Transverse colon (tissue), 4 donors: Measurements from ENCODE around the gene SASH1. TPM values are rescaled to one million over a fixed set of nuclear protein-coding genes. Genes with fewer than 3 reads are reported as not detected.
A peak's percentile ranks its signal among the peaks of the same experiment; 100 is the strongest.

ENCODE experiments used
- DNase-seq: peaks from one replicate; pipeline ENCODE4 v3.0.0-alpha.2; 2019
- H3K27ac ChIP-seq, 4 donors: fragments of 200-600 bp; sonication (generic); 2 replicates each; pipeline ENCODE4 v1.5.1; 2016 to 2018; ENCODE audit warnings: inconsistent platforms in 4 of 4
- H3K27me3 ChIP-seq: fragments of 200-600 bp; sonication (generic); 2 replicates; pipeline ENCODE4 v1.5.1; 2017; ENCODE audit warnings: inconsistent platforms
- H3K36me3 ChIP-seq, 4 donors: fragments of 200-600 bp; sonication (generic); 2 replicates each; pipeline ENCODE4 v1.5.1; 2017 to 2019; ENCODE audit warnings: inconsistent platforms in 4 of 4
- H3K4me1 ChIP-seq, 4 donors: fragments of 200-600 bp; sonication (generic); 2 replicates each; pipeline ENCODE4 v1.5.1; 2017 to 2020; ENCODE audit warnings: inconsistent platforms in 4 of 4
- H3K4me3 ChIP-seq, 4 donors: fragments of 200-600 bp; sonication (generic); 1 replicate in 1 of 4; 2 replicates in 3 of 4; pipeline versions ENCODE4 v1.5.1 to v1.6.1; 2017 to 2019; ENCODE audit warnings: inconsistent platforms in 4 of 4
- H3K9me3 ChIP-seq, 2 donors: fragments of 200-600 bp; sonication (generic); 2 replicates each; pipeline ENCODE4 v1.5.1; 2017 to 2019; ENCODE audit warnings: inconsistent platforms in 2 of 2
- EP300 ChIP-seq: sonication (generic); formaldehyde crosslinking; IDR thresholded peaks from one replicate; pipeline ENCODE4 v1.6.1; 2017; ENCODE audit warnings: antibody characterized with exemption, low read depth
- POLR2A ChIP-seq: fragments of 450-650 bp; IDR thresholded peaks from one replicate; pipeline ENCODE4 v1.6.1; 2016; ENCODE audit warnings: antibody characterized with exemption, mild to moderate bottlenecking, moderate library complexity
- POLR2AphosphoS5 ChIP-seq, 3 donors: sonication (generic); formaldehyde crosslinking; IDR thresholded peaks; one replicate each; pipeline ENCODE4 v1.6.1; 2016; ENCODE audit warnings: antibody characterized with exemption in 3 of 3
- WGBS, 2 donors: methylation state at CpG; one replicate each; pipeline ENCODE4 v1.1.5; 2018; ENCODE audit warnings: low coverage in 1 of 2; 5-methylcytosine and 5-hydroxymethylcytosine counted together
- in situ Hi-C, 4 donors: fragments of 200-750 bp; cut with MboI; loops; one replicate each; pipeline versions ENCODE4 v1.15.0 to v1.15.1; 2017; ENCODE audit warnings: low sequenced_read_pairs in 3 of 4, low pct_ligation_motif_present in 1 of 4, low pct_unique_long_range_greater_than_20kb in 1 of 4
- intact Hi-C: fragments of 100-400 bp; cut with DNase I; formaldehyde crosslinking; loops from one replicate; pipeline ENCODE4 v1.15.1; 2023; ENCODE audit warnings: low total_unique reads
- total RNA-seq, 4 donors: library from RNA; depleted of rRNA; stranded (reverse); fragments of >200 nt; gene quantifications; one replicate each; pipeline ENCODE4 v1.1.0, GENCODE V29; 2016
- TF ChIP-seq, protein P1 (sequence below), 5 experiments: fragments of 200-600 bp in 3 of 5; fragments of 450-650 bp in 2 of 5; sonication (generic) in 3 of 5; IDR thresholded peaks; 1 replicate in 2 of 5; 2 replicates in 3 of 5; pipeline ENCODE4 v1.5.1; 2016 to 2017; ENCODE audit warnings: antibody characterized with exemption in 5 of 5, inconsistent platforms in 3 of 5, mild to moderate bottlenecking in 2 of 5, moderate library complexity in 1 of 5

SASH1 gene
- total RNA-seq, 4 donors from 2014 or later, result 16.5 to 71.6 (median 28.7) TPM

DNA sequence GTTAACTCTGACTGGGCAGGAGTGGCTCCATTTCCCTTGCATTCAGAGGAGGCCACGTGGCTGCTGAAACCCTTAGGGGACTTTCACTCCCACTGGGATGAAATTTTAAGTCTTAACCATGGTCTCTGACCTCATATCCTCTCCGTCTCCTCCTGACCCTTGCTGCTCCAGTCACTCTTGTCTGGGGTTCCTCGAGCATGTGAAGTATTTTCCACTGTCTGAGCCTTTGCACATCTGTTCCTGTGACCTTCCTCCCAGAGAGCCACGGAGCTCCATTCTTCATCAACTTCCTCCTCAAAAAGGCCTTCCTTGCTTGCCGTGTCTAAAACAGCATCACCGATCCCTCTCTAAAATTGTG lies 251.2 kb downstream of the SASH1 start:
- in situ Hi-C loops (loop anchor here in 1 of 4 donors (25.0 kb wide), 1 partner anchor 369 kb away; no protein-coding TSS in a partner anchor), intact Hi-C loops (no loop called here)
- no peak for DNase-seq
- Histone ChIP-seq H3K9me3 (no peaks in the 10 kb centered on the region), H3K36me3 (no peaks in the 10 kb centered on the region), H3K4me1 (peaks cover 0 to 13% (median 2%) of the 10 kb centered on the region in 4 donors), H3K27me3 (no peaks in the 10 kb centered on the region), H3K4me3 (no peak overlapping the region), H3K27ac (peak overlapping the region; percentile 56 to 75 (median 68))
- 71% methylated on average over 4 to 6 of the region's 6 CpGs for WGBS, 2 donors
- TF ChIP-seq, protein P1, sequence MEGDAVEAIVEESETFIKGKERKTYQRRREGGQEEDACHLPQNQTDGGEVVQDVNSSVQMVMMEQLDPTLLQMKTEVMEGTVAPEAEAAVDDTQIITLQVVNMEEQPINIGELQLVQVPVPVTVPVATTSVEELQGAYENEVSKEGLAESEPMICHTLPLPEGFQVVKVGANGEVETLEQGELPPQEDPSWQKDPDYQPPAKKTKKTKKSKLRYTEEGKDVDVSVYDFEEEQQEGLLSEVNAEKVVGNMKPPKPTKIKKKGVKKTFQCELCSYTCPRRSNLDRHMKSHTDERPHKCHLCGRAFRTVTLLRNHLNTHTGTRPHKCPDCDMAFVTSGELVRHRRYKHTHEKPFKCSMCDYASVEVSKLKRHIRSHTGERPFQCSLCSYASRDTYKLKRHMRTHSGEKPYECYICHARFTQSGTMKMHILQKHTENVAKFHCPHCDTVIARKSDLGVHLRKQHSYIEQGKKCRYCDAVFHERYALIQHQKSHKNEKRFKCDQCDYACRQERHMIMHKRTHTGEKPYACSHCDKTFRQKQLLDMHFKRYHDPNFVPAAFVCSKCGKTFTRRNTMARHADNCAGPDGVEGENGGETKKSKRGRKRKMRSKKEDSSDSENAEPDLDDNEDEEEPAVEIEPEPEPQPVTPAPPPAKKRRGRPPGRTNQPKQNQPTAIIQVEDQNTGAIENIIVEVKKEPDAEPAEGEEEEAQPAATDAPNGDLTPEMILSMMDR (IDR thresholded peaks at IDR 0.05), result no peak
- TF ChIP-seq POLR2A, result no peak
- TF ChIP-seq POLR2AphosphoS5 (IDR thresholded peaks at IDR 0.05), result no peak
- TF ChIP-seq EP300, result no peak

GRCh38 chr6:148595550-148595949 lies 252.9 kb downstream of the SASH1 start:
- 93% methylated on average over 6 of the region's 6 CpGs for WGBS, 2 donors

GRCh38 chr6:148596891-148597455 lies 254.3 kb downstream of the SASH1 start:
- 74 to 100% methylated on average over 2 to 3 of the region's 3 CpGs for WGBS, 2 donors
- DNase-seq, result no peak
- in situ Hi-C loops, result loop anchor here in 1 of 4 donors (25.0 kb wide), 1 partner anchor 365 kb away; no protein-coding TSS in a partner anchor

More at GRCh38 chr6:148595550-148595949, 252.9 kb downstream of the SASH1 start:
- no peak for DNase-seq
- Histone ChIP-seq H3K27me3 (no peaks in the 10 kb centered on the region), H3K4me1 (peaks cover 0 to 13% (median 2%) of the 10 kb centered on the region in 4 donors), H3K27ac (no peak overlapping the region), H3K4me3 (no peak overlapping the region), H3K36me3 (no peaks in the 10 kb centered on the region), H3K9me3 (no peaks in the 10 kb centered on the region)
- in situ Hi-C loops (loop anchor here in 1 of 4 donors (25.0 kb wide), 1 partner anchor 367 kb away; no protein-coding TSS in a partner anchor), intact Hi-C loops (no loop called here)
- TF ChIP-seq, protein P1 (IDR thresholded peaks at IDR 0.05), result no peak
- TF ChIP-seq POLR2AphosphoS5 (IDR thresholded peaks at IDR 0.05), result no peak
- no peak for TF ChIP-seq POLR2A
- no peak for TF ChIP-seq EP300

DNA sequence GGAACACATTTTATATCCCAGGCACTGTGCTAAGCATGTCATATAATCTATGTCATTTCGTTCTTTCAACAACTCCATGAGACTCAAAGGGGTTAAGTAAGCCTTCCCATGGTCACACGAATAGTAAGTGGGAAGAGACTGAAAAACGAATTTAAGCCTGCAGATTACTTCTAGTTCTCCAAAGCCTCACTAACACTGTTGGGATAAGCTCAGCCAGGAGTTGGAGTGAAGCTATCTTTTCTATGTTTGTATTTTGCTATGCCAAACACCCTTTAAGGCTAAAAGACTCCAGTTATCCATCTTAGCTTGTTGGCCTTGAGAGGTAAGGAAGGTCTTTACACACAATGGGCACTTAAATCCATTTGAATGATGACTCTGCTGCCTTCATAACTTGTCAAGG lies 256.1 kb downstream of the SASH1 start:
- Histone ChIP-seq H3K36me3 (no peaks in the 10 kb centered on the region), H3K9me3 (no peaks in the 10 kb centered on the region), H3K27ac (peak overlapping the region; percentile 21 to 69 (median 37)), H3K4me1 (peaks cover 0 to 2% (median 0%) of the 10 kb centered on the region in 4 donors), H3K4me3 (no peak overlapping the region), H3K27me3 (no peaks in the 10 kb centered on the region)
- intact Hi-C loops (no loop called here), in situ Hi-C loops (loop anchor here in 1 of 4 donors (25.0 kb wide), 1 partner anchor 364 kb away; no protein-coding TSS in a partner anchor)
- TF ChIP-seq, protein P1 (IDR thresholded peaks at IDR 0.05), result no peak
- TF ChIP-seq POLR2A (no peak), EP300 (no peak), POLR2AphosphoS5 (IDR thresholded peaks at IDR 0.05) (no peak)
- WGBS, 2 donors, result 33 to 46% methylated on average over 2 to 3 of the region's 3 CpGs
- DNase-seq, result no peak

More at GRCh38 chr6:148596891-148597455, 254.3 kb downstream of the SASH1 start:
- no peak overlapping the region for H3K4me3 ChIP-seq
- H3K27me3 ChIP-seq, result no peaks in the 10 kb centered on the region
- no peaks in the 10 kb centered on the region for H3K36me3 ChIP-seq
- TF ChIP-seq POLR2AphosphoS5 (IDR thresholded peaks at IDR 0.05) (no peak), EP300 (no peak)
- intact Hi-C loops, result no loop called here
- peaks cover 0 to 13% (median 2%) of the 10 kb centered on the region in 4 donors for H3K4me1 ChIP-seq
- peak overlapping the region in 1 of 4 donors; percentile 24 for H3K27ac ChIP-seq
- H3K9me3 ChIP-seq, result no peaks in the 10 kb centered on the region
